ENCODE results near the gene DNAH17.

Gene DNAH17

DNA sequence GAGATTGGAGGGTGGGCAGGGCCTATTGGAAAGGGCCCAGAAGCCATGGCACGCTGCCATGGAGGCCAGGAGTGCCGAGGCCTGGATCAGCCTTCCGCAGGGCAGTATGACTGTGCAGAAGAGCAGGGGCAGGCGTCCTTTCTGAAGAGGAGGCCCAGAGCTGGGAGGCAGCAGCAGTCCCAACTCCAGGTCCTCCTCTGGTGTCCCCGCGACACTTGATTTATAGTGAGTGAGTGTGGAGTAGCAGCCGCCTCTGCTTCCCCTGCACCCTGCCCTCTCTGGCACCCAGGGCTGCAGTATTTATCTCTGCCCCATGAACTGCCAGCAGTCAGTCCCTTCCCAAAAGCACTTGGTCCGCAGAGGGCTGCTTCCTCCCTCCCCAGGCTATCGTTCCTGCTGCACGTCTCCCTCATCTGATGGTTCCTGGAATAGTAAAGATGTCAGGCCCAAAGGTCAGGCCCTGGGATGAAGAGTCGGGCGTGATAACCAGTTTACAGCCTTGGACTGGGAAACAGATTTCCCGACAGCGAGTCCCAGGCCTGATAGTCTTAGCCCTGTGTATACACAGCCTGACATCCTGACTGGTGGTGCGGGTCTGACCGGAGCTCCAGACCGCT is 165.8 kb downstream of the DNAH17 start:
- no peak for DNase-seq (ENCODE audit: low spot score)

DNA sequence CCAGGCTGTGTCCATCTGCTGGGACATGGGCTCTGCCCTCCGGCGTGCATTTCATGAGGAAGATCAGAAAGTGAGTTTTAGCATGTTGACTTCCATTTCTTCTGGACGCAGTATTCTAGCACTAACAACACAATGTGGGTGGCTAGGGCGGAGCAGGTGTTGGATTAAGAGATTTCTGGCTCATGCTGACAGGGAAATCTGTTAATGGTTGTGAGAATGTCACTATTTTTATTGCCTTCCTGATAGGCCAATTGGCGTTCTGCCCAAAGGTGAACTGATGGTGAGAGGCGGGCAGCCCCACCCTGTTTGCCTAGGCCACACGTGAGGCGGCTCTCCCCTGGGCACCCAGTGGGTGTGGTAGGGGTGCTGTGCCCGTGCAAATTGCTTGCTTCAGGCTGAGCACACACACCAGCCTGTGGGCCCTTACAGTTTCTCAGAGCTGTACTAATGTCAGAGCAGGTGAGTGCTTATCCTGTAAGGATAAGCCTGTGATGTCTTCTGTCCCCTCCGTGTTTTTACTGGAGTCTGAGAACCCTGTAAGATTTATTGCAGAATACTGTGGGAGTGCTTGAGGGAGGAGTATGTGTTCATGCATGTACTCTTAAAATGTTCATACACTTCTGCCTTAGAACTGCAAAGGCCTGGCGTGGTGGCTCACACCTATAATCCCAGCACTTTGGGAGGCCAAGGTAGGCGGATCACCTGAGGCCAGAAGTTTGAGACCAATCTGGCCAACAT is 167.8 kb downstream of the DNAH17 start:
- DNase-seq (ENCODE audit: low spot score) = no peak

DNA sequence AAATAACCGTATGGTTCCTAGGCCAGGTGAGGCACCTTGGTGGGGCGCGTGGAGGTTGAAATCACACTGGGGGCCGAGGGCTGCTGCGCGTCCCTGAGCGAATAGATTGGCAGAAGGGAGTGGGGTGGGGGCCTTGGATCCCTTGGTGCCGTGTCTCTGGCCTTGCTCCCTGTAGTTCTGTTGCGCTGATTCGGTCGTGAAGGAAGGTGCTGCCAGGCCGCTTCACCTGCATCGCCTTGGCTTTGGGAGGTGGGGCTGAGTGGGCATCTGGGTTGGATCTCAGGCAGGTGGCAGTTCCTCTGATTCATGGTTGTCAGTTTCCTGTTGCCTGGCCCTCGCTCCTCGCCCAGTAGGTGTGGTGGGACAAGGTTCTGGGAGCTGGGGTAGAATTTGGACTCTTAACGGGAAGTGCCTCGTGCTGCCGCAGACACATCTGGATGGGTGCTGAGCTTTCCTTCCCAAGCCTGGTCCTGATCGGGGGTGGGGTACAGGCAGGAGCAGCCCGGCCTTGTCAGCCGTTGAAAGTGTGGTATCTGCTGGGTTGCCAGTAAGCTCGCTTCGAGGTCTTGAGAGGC is 168.6 kb downstream of the DNAH17 start:
- no peak for DNase-seq (ENCODE audit: low spot score)

DNA sequence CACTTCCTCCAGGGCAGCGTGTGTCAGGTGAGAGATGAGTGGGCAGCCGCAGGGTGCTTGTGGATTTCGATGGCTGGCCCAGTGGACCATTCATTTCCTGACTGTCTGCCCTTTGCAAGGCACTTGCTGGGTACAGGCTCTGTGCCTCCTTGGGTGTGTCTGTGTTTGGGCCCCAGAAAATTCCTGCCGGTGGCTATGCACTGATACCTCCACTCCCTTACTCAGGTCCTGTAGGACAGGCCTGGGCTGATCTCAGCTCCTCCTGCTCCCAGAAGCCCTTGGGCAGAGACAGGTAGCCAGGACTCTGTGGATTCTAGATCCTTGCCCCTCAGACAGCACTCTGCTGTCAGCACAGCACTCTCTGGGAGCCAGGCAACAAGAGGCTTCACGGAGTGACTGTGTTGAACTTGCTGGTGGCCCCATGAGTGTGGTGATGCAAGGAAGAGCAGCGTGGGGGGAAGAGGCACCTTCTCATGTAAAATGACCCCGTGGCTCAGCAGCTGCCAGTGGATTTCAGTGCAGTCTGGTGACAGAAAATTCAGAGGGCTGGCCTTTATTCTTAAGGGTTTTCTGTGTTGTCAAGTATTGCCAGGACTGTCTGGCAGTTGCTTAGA is 169.7 kb downstream of the DNAH17 start:
- DNase-seq (ENCODE audit: low spot score) = no peak

DNA sequence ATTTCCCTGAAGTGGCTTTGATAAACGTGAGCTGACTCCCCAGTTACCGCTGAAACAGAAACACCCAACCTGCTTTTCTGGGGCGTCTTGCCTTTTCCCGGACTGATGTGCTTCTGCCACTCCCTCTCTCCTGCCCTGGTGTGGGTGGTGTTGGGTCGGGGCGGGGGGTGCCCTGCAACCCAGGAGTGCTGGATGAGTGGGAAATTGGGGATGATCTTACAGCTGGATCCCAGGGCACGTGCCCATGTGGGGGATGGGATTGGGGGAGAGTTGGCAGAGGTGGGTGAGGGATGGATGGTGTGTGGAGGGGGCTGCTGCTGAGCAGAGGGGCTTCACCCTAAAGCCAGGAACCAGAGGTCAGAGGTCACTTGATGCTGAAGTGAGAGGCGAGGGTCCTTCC is 170.3 kb downstream of the DNAH17 start:
- DNase-seq (ENCODE audit: low spot score) = no peak

DNA sequence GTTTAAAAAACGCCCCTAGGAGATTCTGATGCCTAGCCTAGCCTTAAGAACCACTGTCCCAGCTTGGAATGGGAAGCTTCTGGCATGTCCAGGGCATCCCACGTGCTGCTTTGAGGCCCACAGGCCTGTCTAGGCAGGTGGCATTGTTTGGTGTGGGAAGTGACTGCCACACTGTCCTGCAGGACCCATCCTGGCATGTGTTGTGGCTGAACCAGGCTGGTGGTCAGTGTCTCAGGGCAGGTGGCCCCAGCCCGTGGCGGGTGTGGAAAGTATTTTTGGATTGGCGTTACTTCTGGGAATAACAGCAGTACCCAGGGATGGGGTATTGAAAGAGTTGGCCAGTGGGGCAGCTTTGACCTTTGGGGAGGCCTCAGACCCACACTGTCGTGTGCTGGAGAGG is 170.8 kb downstream of the DNAH17 start:
- no peak for DNase-seq (ENCODE audit: low spot score)

DNA sequence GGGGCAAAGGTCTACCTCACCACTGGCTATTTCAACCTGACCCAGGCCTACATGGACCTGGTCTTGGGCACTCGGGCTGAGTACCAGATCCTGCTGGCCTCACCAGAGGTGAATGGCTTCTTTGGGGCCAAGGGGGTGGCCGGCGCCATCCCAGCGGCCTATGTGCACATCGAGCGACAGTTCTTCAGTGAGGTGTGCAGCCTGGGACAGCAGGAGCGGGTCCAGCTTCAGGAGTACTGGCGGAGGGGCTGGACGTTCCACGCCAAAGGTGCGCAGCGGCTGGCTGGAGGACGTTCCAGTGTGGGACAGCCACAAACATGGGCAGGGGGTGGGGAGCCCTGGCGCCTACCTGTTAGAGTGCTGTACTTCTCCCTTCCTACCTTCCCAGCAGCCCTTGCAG is 173.4 kb downstream of the DNAH17 start:
- no peak for DNase-seq (ENCODE audit: low spot score)

DNA sequence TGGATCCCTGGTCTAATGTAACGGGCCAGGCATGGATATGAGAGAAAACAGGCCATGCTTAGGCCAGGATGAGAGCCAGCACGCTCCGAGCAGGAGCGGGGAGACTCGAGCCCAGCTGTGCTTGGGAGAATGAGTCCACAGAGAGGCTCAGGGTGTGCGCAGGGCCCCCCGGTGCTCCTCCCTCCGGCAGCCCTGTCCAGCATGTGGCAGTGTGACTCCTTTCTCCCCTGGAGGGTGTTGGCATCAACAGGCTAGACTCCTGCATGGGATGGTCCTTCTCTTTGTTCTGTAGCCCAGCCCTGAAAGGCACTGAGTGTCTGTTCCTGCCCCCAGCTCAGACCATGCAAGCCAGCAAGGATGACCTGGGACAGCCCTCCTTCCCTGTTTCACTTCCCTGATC is 175.3 kb downstream of the DNAH17 start:
- no peak for DNase-seq (ENCODE audit: low spot score)

DNA sequence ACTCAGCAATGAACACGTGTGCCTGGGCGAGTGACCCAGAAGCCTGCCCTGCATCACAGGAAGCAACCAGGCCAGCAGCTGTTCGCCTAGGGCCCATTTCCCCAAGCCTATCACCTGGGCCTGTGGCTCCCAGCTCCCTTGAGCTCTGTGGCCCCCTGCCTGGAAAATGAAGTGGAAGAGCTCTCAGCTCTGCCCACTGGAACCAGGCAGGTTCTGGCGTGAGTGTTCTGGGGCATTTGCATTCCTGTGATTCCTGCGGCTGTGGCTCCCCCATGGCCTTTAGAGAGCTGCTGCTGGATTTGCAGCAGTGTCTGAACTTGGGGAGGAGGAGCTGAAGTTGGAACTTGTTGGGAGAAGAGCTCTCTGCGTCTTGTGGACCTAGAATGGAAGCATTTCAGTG is 175.9 kb downstream of the DNAH17 start:
- DNase-seq (ENCODE audit: low spot score) = no peak

DNA sequence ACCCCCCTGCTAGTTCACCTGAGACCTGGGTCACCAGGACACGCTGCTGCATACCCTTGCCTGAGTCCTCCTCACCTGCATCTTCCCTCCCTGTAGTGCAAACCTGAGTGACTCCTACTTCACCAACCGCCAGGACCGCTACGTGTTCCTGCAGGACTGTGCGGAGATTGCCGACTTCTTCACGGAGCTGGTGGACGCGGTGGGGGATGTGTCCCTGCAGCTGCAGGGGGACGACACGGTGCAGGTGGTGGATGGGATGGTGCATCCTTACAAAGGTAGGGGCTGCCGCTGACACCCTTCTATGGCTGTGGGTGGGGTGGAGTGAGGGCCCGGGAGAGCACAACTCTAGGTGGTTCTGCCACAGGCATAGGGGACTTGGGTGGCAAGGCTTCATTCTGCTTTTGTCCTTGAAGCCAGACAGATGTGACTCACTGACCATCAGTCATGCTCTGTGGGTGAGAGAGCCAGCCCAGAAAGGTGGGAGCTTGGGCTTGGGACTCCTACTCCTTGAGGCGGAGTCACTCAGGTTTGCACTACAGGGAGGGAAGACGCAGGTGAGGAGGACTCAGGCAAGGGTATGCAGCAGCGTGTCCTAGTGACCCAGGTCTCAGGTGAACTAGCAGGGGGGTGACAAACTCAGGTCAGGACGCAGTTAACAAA is 176.5 kb downstream of the DNAH17 start:
- DNase-seq (ENCODE audit: low spot score) = no peak

DNA sequence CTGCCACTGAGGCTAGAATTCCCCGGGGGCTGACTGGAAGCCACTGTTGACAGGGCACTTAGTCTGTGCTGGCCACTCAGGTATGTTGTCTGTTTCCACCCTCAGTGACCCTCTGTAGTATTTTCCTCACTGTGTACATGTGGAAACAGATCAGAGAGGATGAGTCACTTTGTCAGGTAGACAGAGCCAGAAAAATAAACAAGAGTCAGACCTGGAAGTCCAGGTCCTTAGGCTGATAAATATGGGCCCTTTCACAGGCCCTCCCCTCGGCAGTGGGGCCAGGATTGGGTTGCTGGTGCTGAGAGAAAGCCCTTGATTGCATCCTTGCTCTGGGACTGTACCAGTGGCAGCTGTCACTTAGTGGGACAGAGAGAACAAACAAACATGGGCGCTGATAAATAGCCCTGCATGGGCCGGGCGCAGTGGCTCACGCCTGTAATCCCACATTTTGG is 177.5 kb downstream of the DNAH17 start:
- DNase-seq (ENCODE audit: low spot score) = no peak

DNA sequence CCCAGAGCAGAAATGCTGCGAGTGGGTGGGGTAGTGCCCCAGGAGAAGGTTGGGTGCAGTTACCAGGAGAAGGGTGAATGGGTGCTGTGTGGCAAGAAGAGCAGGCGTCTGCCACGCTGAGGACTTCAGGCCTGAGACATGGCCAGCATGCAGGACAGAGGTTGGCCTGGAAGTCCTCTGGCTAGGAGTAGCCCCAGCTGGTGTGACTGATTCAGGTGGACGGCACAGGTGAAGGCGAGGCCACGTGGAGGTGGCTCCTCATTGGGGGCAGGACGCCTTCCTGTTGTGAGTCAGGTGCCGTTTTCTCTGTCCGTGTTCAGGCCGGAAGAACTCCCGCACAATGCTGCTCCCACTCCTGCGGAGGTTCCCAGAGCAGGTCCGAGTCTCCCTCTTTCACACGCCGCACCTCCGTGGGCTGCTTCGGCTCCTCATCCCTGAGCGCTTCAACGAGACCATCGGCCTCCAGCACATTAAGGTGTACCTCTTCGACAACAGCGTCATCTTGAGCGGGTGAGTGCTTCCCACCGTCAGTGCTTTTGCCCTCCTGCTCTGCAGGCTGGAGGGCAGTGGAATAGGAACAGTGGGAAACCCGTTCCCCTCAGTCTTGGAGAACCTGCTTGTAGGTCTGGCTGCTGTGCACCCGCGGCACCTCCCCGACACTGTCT is 178.0 kb downstream of the DNAH17 start:
- no peak for DNase-seq (ENCODE audit: low spot score)

DNA sequence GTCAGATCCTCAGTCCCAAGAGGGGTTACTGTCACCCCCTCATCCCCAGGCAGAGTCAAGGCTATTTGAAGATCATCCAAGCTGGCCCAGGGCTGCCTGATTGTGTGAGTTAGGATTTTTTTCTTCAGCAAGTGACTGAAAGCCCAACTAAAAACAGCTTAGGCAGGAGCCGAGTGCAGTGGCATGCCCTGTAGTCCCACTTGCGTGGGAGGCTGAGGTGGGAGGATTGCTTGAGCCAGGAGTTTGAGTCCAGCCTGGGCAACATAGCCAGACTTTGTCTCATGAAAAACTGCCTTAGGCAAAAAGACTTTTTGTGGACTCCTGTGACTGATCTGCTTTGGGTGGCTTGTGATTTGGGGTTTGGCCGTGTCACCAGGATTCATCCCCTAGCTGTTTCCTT is 178.8 kb downstream of the DNAH17 start:
- no peak for DNase-seq (ENCODE audit: low spot score)

DNA sequence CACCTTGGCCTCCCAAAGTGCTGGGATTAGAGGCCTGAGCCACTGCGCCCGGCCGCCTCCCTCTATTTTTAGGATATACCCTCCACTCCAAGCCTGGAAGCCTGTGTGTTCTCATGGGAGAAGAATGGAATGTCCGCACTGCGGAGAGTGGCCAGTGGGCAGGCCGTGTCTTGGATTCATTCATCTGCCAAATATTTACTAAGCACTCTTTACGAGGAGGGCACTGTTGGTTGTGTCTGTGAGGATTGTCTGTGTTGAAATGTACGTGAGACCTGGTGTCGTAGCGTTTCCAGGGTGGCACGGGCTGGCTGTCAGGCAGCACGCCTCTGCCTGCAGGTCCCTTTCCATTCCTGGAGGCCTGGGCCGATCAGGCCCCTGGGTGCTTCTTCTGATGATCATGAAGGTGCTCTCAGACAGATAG is 179.5 kb downstream of the DNAH17 start:
- no peak for DNase-seq (ENCODE audit: low spot score)

DNA sequence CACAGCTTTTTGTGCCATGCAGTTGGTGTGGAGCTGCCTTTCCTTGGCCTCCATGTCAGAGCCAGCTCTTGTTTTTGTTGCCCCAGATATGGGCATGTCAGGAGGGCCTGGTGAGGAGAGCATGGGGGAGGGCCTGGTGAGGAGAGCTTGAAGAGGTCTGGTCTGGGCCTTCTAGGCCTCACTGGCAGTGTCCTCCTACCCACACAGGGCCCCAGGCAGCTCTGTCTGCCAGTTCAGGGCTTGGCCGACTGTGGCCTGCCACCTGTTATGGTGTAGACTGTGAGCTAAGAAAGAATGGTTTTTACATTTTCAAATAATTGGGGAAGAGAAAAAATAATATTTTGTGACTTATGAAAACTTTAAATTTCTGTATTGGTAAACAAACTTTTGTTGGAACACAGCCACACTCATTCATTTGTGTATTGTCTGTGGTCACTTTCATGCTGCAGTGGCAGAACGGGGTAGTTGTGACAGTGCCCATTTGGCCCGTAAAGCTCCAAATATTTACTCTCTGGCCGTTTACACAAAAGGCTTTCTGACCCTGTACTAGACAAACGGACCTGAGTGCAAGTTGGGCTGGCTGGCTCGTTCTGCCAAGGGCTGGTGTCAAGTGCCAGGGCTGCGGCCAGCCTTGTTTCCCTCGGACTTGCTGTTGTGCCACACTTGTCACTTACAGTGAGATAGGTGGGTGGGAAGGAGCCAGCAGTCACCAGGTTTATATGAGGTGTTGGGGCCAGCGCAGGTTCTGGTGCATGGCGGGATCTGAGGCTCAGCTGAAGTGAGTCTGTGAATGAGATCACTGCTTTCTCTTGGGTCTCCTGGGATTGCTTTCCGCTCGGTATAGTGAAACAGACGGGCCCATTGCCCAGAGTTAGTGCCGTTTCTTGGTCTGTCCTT is 180.5 kb downstream of the DNAH17 start:
- DNase-seq (ENCODE audit: low spot score) = no peak

DNA sequence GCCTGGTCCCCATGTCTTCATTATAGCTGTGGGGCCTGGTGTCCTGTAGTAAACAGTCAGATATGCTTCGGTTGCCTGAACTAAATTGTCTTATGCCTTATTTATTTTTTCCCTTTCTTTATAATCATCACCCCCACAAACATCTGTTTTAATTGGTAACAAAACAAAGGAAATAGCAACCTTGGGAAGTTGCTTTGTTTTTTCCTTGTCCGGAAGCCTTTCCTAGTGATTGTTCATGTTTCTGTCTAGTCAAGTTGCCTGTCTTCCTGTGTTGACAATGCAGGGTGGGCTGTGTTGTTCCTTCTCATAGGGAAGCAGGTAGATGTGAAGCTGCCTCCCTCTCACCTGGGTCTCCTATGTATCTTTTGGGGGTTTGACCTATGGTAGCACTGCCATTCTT is 182.0 kb downstream of the DNAH17 start:
- DNase-seq (ENCODE audit: low spot score) = no peak

DNA sequence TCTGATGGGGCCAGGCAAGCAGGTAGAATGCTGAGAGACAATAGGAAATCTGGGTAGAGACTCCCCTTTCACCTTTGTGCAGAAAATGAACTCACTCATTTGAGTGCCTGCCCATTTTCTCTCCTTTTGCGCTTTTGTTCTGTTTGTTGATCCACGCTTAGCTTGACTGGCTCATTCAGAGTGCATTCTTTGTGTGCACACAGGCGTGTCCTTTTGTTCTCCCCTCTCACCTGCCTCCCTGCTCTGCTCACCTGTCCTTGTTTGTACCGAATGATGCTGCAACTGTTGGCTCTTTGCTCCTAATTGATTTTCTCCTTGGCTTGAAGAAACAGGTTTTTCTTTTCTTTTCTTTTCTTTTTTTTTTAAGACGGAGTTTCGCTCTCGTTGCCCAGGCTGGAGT is 183.0 kb downstream of the DNAH17 start:
- DNase-seq (ENCODE audit: low spot score) = no peak

DNA sequence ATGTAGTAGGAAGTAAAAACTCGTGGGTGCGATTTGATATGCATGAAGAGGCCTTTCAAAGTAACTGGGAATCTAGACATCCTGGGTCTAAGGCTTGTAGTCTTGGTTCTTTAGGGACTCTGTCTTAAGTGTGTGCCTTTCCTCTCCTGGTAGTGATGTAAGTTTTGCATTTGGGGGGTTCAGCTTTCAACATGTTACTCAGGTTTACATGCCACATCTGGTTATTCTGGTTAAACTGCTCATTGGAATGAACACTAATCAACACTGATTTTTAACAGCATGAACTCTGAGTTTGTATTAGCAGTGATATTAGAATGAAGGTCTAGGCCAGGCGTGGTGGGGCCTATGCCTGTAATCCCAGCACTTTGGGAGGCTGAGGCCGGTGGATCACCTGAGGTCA is 183.6 kb downstream of the DNAH17 start:
- DNase-seq (ENCODE audit: low spot score) = no peak

DNA sequence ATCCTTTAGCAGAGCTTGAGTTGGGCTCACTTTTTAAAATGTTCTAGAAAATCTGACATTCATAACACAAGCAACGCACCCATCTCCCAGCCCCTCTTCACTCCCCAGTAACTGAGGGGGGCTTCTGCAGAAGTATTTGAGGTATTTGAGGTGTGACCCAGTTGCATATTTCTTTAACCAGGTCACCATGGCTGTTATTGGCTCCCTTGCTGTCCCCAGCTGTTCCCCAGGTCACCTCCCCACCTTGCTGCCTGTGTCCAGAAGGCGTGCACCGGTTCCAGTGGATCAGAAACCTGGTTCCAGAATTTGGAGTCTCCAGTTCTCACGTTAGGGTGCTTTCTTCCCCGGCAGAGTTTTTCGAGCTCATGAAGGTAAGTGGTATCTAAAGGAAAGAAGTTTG is 184.9 kb downstream of the DNAH17 start:
- DNase-seq (ENCODE audit: low spot score) = no peak

DNA sequence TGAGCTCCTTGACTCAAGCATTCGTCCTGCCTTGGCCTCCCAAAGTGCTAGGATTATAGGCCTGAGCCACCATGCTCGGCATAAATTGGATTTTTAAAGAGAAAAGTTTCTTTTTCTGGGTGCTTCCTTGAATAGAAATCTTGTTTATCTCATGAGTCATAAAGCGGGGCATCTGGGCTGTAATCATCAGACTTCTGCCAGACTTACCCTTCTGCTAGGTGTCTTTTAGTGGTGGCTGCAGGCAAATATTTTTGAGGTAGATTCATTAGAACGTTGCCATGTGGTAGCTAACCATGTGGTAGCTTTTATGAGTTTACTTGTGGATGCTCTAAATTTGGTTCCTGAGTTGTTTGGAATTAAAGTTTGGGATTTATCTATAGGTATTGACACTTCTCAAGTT is 185.4 kb downstream of the DNAH17 start:
- no peak for DNase-seq (ENCODE audit: low spot score)

DNA sequence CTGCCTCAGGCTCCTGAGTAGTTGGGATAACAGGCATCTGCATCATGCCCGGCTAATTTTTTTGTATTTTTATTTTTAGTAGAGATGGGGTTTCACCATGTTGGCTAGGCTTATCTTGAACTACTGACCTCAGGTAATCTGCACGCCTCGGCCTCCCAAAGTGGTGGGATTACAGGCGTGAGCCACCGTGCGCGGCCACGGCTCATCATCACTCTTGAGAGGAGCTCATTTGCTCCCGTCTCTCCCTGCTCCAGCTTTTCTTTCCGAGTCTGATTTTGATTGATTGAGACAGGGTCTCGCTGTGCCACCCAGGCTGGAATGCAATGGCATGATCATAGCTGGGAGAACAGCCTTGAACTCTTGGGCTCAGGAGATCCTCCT is 186.2 kb downstream of the DNAH17 start:
- no peak for DNase-seq (ENCODE audit: low spot score)

All from CD4-positive, alpha-beta T cell treated with Interleukin-6 at 100 ng/mL for 8 hours (primary cell).